ENCODE measurements around the gene MGAT4A.

DNA sequence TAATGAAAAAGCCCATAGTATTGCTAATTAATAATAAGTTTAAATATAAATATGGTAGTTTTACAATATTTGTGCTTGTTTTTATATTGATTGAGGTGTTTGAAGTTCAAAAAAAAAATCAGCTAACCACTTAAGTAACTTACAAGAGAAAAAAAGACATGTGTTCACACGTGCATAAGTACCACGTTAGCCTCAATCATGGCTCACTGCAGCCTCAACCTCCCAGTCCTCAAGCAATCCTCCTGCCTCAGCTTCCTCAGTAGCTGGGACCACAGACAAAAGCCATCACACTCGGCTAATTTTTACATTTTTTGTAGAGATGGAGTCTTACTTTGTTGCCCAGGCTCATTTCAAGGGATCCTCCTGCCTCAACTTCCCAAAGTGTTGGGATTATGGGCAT lies 19.4 kb downstream of the MGAT4A start:
- no peak for TF ChIP-seq CTCF (IDR thresholded peaks at IDR 0.05)
- TF ChIP-seq POLR2A (IDR thresholded peaks at IDR 0.05) = no peak

Measured in testis (tissue), 2 donors.